ENCODE data around the gene RBM20.
A peak's percentile ranks its signal among the peaks of the same experiment; 100 is the strongest.

Gene RBM20

GRCh38 chr10:110643653-110644597 lies at the start of gene RBM20:
TSS of gene RBM20 (plus strand) at chr10:110644336. CDS start at chr10:110644455, 119 bp downstream.
- FAIRE-seq: no peak
- TF ChIP-seq CTCF (IDR thresholded peaks at IDR 0.05; ENCODE audit: insufficient read depth, missing control alignments): no peak
- DNase-seq (ENCODE audit: insufficient read length, low spot score): no peak

- DNase-seq (ENCODE audit: insufficient read length, low spot score) (no peak), FAIRE-seq (no peak)
- no peak for TF ChIP-seq CTCF (IDR thresholded peaks at IDR 0.05; ENCODE audit: insufficient read depth, missing control alignments)
Measured at GRCh38 chr10:110597476-110597875, 46.7 kb upstream of the RBM20 start.

DNA sequence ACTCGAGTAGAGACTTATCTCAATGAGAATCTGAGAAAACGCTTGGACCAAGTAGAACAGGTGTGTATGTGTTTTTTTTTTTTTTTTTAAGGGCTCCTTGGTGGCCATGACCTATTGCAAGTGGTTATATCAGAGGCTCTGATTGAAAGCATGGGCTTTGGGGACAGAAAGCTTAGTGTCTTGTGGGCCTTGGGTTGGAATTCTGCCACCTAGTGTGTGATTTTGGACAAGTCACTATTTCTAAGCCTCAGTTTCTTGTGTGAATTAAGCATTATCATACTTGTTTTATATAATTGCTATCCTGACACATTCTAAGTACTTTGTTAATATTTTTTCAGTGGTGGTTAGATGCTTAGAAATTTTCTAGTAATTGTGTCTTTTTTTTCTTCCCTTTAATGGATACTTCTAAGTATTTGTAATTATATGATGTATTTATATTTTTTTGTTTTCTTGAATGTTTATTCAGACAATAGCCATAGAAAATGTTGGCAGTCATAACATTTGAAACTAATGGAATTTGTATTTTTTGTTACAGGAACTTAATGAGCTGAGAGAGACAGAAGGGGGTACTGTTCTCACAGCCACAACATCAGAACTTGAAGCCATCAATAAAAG lies 43.5 kb upstream of the RBM20 start:
- peak; percentile 58 for TF ChIP-seq CTCF (IDR thresholded peaks at IDR 0.05; ENCODE audit: insufficient read depth, missing control alignments)
- DNase-seq (ENCODE audit: insufficient read length, low spot score) (no peak), FAIRE-seq (no peak)

GRCh38 chr10:110601581-110601980 lies 42.6 kb upstream of the RBM20 start:
- no peak for TF ChIP-seq CTCF (IDR thresholded peaks at IDR 0.05; ENCODE audit: insufficient read depth, missing control alignments)
- FAIRE-seq (no peak), DNase-seq (ENCODE audit: insufficient read length, low spot score) (no peak)

DNA sequence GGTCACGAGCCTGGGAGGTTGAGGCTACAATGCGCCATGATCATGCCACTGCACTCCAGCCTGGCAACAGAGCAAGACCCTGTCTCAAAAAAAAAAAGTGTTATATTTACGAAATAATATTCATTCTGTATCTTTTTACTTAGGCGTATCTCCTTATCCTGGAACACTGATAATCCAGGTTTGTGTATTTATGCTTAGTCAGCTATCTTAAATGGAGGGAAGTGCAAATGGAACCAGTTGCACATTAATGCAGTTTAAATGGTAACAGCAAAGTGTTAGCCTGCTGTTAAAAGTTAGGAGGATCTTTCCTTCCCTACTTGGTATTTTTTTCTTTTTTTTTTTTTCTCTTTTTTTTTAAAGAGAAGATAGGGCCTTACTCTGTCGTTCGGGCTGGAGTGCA lies 36.0 kb upstream of the RBM20 start:
- no peak for FAIRE-seq
- no peak for TF ChIP-seq CTCF (IDR thresholded peaks at IDR 0.05; ENCODE audit: insufficient read depth, missing control alignments)
- no peak for DNase-seq (ENCODE audit: insufficient read length, low spot score)

- peak; percentile 44 for TF ChIP-seq CTCF (IDR thresholded peaks at IDR 0.05; ENCODE audit: insufficient read depth, missing control alignments)
- FAIRE-seq (no peak), DNase-seq (ENCODE audit: insufficient read length, low spot score) (no peak)
Measured at GRCh38 chr10:110609605-110610004, 34.5 kb upstream of the RBM20 start.

All from D721Med (cell line).